SK-N-SH treated with all-trans-retinoic acid at 6 μM for 48 hours (cell line): Measurements from ENCODE around the gene HELZ.

Experiments
- ATAC-seq: fragments of 200-7000 bp; cut with Tn5 transposase; 3 replicates; pipeline ENCODE4 v1.9.1; 2020; ENCODE audit warnings: mild to moderate bottlenecking, moderate library complexity
- ARNTL ChIP-seq: fragments of 450-650 bp; formaldehyde crosslinking; IDR thresholded peaks from 2 replicates; pipeline ENCODE4 v1.5.0; 2020; ENCODE audit warnings: low read depth, mild to moderate bottlenecking, moderate library complexity, borderline replicate concordance
- BACH2 ChIP-seq: fragments of 250-450 bp; sonication (Bioruptor Pico); IDR thresholded peaks from 2 replicates; pipeline ENCODE4 v1.9.0; 2021; ENCODE audit warnings: mild to moderate bottlenecking, borderline replicate concordance
- GLIS3 ChIP-seq: fragments of 250-450 bp; sonication (Bioruptor Pico); IDR thresholded peaks from 2 replicates; pipeline ENCODE4 v1.5.0; 2020; ENCODE audit warnings: mild to moderate bottlenecking, moderate library complexity
- PPARA ChIP-seq: fragments of 250-450 bp; sonication (Bioruptor Pico); IDR thresholded peaks from 2 replicates; pipeline ENCODE4 v1.5.0; 2020; ENCODE audit warnings: mild to moderate bottlenecking, borderline replicate concordance
- RARB ChIP-seq: fragments of 250-450 bp; sonication (Bioruptor Pico); IDR thresholded peaks from 2 replicates; pipeline ENCODE4 v1.8.0; 2021; ENCODE audit warnings: mild to moderate bottlenecking, moderate library complexity
- SNAI2 ChIP-seq: fragments of 250-450 bp; sonication (Bioruptor Pico); IDR thresholded peaks from 2 replicates; pipeline ENCODE4 v1.5.0; 2020; ENCODE audit warnings: mild to moderate bottlenecking, moderate library complexity
- TCF4 ChIP-seq: fragments of 250-450 bp; sonication (Bioruptor Pico); IDR thresholded peaks from 2 replicates; pipeline ENCODE4 v1.8.0; 2021; ENCODE audit warnings: mild to moderate bottlenecking, moderate library complexity, borderline replicate concordance
- TOX ChIP-seq: fragments of 250-450 bp; sonication (Bioruptor Pico); IDR thresholded peaks from 2 replicates; pipeline ENCODE4 v1.8.0; 2021; ENCODE audit warnings: mild to moderate bottlenecking, moderate library complexity, borderline replicate concordance
- ZC3H10 ChIP-seq: fragments of 250-450 bp; sonication (Bioruptor Pico); IDR thresholded peaks from 2 replicates; pipeline ENCODE4 v1.5.1; 2021; ENCODE audit warnings: mild to moderate bottlenecking, moderate library complexity
- ZFP3 ChIP-seq: fragments of 250-450 bp; sonication (Bioruptor Pico); IDR thresholded peaks from 2 replicates; pipeline ENCODE4 v1.5.0; 2020; ENCODE audit warnings: mild to moderate bottlenecking, moderate library complexity
- ZNF70 ChIP-seq: fragments of 450-650 bp; formaldehyde crosslinking; IDR thresholded peaks from 2 replicates; pipeline ENCODE4 v1.5.0; 2020; ENCODE audit warnings: mild to moderate bottlenecking, moderate library complexity
- ZNF8 ChIP-seq: fragments of 450-650 bp; formaldehyde crosslinking; IDR thresholded peaks from 2 replicates; pipeline ENCODE4 v1.5.0; 2020; ENCODE audit warnings: mild to moderate bottlenecking, moderate library complexity
- TF ChIP-seq, protein P1 (sequence below): fragments of 250-450 bp; sonication (Bioruptor Pico); IDR thresholded peaks from 2 replicates; pipeline ENCODE4 v1.5.0; 2020; ENCODE audit warnings: mild to moderate bottlenecking, moderate library complexity
- TF ChIP-seq, protein P2 (sequence below): fragments of 250-450 bp; sonication (Bioruptor Pico); IDR thresholded peaks from 2 replicates; pipeline ENCODE4 v1.5.1; 2020; ENCODE audit warnings: low read depth, mild to moderate bottlenecking, moderate library complexity
- TF ChIP-seq, protein P3 (sequence below): fragments of 250-450 bp; sonication (Bioruptor Pico); IDR thresholded peaks from 2 replicates; pipeline ENCODE4 v1.8.0; 2021; ENCODE audit warnings: low read depth, mild to moderate bottlenecking, moderate library complexity, borderline replicate concordance
- TF ChIP-seq, protein P4 (sequence below): fragments of 250-450 bp; sonication (Bioruptor Pico); IDR thresholded peaks from 2 replicates; pipeline ENCODE4 v1.5.1; 2021; ENCODE audit warnings: mild to moderate bottlenecking, moderate library complexity

Gene HELZ

DNA sequence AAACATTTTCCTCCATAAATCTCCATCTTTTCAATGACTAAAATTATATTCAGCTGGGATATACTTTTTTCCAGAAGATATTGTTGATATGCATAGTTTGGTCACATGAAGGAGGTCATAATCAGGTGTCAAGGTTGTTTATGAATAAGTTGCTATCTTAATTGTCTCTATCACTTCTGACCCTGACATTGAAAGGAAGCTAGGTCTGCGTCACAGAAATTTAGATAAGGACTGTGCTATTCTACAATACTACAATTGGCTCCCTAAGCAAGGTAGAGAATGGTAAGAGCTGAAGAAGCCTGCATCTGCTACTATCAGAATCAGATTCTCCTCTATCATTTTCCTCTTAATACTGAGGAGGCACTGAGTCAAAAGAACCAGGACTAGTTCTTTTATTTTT is 133.2 kb downstream of the HELZ start:
- no peak for TF ChIP-seq ZC3H10 (CRISPR knock-in tag)
- TF ChIP-seq, protein P1, sequence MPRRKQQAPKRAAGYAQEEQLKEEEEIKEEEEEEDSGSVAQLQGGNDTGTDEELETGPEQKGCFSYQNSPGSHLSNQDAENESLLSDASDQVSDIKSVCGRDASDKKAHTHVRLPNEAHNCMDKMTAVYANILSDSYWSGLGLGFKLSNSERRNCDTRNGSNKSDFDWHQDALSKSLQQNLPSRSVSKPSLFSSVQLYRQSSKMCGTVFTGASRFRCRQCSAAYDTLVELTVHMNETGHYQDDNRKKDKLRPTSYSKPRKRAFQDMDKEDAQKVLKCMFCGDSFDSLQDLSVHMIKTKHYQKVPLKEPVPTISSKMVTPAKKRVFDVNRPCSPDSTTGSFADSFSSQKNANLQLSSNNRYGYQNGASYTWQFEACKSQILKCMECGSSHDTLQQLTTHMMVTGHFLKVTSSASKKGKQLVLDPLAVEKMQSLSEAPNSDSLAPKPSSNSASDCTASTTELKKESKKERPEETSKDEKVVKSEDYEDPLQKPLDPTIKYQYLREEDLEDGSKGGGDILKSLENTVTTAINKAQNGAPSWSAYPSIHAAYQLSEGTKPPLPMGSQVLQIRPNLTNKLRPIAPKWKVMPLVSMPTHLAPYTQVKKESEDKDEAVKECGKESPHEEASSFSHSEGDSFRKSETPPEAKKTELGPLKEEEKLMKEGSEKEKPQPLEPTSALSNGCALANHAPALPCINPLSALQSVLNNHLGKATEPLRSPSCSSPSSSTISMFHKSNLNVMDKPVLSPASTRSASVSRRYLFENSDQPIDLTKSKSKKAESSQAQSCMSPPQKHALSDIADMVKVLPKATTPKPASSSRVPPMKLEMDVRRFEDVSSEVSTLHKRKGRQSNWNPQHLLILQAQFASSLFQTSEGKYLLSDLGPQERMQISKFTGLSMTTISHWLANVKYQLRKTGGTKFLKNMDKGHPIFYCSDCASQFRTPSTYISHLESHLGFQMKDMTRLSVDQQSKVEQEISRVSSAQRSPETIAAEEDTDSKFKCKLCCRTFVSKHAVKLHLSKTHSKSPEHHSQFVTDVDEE = no peak
- TF ChIP-seq ZNF70 (CRISPR knock-in tag) = no peak
- no peak for TF ChIP-seq ARNTL
- TF ChIP-seq RARB (CRISPR knock-in tag) = no peak
- TF ChIP-seq PPARA (CRISPR knock-in tag) = no peak
- no peak for ATAC-seq

DNA sequence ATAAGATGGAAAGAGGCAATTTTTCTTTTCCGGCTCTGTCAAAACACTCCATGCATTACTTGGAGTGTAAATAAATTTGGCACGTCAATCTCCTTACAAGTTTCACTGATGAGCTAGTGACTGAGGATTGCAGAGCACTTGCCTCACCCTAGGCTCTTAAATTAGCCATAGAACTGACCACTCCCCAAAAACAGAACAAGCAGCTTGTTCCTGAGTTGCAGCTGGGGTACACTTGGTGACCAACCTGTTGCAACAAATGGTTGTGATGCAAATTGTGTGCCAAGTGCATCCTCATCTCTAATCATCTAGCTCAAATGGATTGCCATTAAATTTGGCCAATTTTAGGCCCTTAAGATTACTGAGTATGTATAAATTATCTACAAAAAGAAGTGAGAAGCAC is 133.7 kb downstream of the HELZ start:
- TF ChIP-seq, protein P1 = no peak
- TF ChIP-seq, protein P2, sequence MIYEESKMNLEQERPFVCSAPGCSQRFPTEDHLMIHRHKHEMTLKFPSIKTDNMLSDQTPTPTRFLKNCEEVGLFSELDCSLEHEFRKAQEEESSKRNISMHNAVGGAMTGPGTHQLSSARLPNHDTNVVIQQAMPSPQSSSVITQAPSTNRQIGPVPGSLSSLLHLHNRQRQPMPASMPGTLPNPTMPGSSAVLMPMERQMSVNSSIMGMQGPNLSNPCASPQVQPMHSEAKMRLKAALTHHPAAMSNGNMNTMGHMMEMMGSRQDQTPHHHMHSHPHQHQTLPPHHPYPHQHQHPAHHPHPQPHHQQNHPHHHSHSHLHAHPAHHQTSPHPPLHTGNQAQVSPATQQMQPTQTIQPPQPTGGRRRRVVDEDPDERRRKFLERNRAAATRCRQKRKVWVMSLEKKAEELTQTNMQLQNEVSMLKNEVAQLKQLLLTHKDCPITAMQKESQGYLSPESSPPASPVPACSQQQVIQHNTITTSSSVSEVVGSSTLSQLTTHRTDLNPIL (CRISPR knock-in tag) = no peak
- TF ChIP-seq PPARA (CRISPR knock-in tag) = no peak
- no peak for TF ChIP-seq TCF4 (CRISPR knock-in tag)
- no peak for TF ChIP-seq ZNF8 (CRISPR knock-in tag)
- TF ChIP-seq, protein P3, sequence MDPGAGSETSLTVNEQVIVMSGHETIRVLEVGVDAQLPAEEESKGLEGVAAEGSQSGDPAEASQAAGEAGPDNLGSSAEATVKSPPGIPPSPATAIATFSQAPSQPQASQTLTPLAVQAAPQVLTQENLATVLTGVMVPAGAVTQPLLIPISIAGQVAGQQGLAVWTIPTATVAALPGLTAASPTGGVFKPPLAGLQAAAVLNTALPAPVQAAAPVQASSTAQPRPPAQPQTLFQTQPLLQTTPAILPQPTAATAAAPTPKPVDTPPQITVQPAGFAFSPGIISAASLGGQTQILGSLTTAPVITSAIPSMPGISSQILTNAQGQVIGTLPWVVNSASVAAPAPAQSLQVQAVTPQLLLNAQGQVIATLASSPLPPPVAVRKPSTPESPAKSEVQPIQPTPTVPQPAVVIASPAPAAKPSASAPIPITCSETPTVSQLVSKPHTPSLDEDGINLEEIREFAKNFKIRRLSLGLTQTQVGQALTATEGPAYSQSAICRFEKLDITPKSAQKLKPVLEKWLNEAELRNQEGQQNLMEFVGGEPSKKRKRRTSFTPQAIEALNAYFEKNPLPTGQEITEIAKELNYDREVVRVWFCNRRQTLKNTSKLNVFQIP (CRISPR knock-in tag) = no peak
- TF ChIP-seq TOX (CRISPR knock-in tag) = no peak
- TF ChIP-seq ZFP3 (CRISPR knock-in tag) = no peak
- TF ChIP-seq BACH2 (CRISPR knock-in tag) = no peak
- TF ChIP-seq ARNTL = no peak
- TF ChIP-seq ZC3H10 (CRISPR knock-in tag) = no peak
- no peak for TF ChIP-seq ZNF70 (CRISPR knock-in tag)
- TF ChIP-seq RARB (CRISPR knock-in tag) = no peak
- TF ChIP-seq, all 23 proteins: peak for 0
- ATAC-seq = no peak

DNA sequence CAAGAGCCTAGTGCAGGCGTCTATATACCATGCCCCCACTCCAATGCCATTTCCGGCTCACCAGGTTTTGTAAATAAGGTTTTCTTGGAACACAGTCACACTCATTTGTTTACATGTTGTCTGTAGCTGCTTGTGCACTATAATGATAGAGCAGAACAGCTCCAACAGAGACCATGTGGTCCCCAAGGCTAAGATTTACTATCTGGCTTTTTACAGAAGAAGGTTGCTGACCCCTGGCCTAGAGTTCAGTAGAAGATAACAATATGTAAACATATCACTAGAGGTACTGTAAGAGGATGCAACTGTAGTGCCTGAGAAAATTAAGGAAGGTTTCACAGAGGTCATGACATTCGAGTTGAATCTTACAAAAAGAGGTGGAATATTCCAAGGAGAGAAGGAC is 134.4 kb downstream of the HELZ start:
- ATAC-seq = no peak
- TF ChIP-seq SNAI2 (no peak), TCF4 (CRISPR knock-in tag) (no peak), ZNF70 (CRISPR knock-in tag) (no peak), PPARA (CRISPR knock-in tag) (no peak), TOX (CRISPR knock-in tag) (no peak), ZFP3 (CRISPR knock-in tag) (no peak), RARB (CRISPR knock-in tag) (no peak), GLIS3 (no peak), ARNTL (no peak), BACH2 (CRISPR knock-in tag) (no peak)
- TF ChIP-seq, protein P2 (CRISPR knock-in tag) = no peak
- TF ChIP-seq, protein P4, sequence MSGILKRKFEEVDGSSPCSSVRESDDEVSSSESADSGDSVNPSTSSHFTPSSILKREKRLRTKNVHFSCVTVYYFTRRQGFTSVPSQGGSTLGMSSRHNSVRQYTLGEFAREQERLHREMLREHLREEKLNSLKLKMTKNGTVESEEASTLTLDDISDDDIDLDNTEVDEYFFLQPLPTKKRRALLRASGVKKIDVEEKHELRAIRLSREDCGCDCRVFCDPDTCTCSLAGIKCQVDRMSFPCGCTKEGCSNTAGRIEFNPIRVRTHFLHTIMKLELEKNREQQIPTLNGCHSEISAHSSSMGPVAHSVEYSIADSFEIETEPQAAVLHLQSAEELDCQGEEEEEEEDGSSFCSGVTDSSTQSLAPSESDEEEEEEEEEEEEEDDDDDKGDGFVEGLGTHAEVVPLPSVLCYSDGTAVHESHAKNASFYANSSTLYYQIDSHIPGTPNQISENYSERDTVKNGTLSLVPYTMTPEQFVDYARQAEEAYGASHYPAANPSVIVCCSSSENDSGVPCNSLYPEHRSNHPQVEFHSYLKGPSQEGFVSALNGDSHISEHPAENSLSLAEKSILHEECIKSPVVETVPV (CRISPR knock-in tag) = no peak
- TF ChIP-seq, protein P3 (CRISPR knock-in tag) = no peak
- TF ChIP-seq, protein P1 = no peak
